HG02798 (cell line): ENCODE data around the gene CEBPA.
"Not testable (repeated sequence)": the region's sequence is repeated elsewhere in the genome, so short reads cannot be mapped to it uniquely, and the experiment has no call there.

ENCODE experiments used
- ATAC-seq: cut with Tn5 transposase; IDR thresholded peaks from one replicate; pipeline ENCODE4 v1.9.1; 2021; ENCODE audit warnings: mild to moderate bottlenecking; ENCODE audit not compliant: unreplicated experiment, poor library complexity

The CEBPA gene

DNA sequence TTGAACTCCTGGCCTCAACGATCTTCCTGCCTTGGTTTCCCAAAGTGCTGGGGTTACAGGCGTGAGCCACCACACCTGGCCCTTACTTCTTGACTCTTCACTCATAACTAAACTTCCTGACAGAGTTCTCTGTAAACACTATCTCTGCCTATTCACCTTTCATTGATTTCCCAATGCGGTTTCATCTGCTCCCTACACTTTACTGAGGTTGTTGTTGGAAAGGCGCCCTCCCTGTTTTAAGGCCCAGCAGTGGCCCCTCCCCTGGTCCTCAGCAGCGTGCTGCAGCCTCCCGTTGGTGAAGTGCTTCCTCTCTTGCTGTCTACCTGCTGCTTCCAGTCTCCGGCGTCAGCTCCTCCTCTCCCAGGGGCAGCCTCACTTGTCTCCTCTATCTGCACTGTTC, 26.7 kb upstream of the CEBPA start:
- ATAC-seq: no peak

DNA sequence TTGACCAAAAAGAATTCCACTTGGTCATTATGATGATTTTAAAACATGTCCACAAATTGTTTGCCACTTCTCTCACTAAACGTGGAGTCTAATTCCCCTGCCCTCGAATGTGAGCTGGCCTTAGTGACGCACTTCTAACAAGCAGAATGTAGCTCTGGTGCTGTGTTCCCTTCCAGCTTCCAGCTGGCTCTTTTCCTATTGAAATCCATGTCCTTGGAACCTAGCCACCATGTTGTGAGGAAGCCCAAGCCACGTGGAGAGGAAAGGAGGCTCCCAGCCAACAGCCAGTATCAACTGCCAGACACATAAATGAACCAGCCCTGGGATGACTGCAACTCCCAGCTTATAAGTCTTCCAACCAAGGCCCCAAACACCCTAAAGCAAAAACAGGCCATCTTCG, 23.6 kb upstream of the CEBPA start:
- ATAC-seq: no peak

DNA sequence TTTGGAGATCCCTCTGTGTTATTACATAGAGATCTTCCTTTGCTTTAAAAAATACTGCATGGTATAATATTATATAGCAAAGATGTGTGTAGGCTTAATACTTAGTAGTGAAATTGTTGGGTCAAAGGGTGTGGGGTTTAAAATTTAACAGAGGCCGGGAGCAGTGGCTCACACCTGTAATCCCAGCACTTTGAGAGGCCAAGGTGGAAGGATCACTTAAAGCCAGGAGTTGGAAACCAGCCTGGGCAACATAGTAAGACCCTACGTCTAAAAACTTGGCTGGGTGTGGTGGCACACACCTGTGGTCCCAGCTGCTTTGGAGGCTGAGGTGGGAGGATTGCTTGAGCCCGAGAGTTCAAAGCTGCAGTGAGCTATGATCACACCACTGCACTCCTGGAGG, 22.3 kb upstream of the CEBPA start:
- no peak for ATAC-seq

DNA sequence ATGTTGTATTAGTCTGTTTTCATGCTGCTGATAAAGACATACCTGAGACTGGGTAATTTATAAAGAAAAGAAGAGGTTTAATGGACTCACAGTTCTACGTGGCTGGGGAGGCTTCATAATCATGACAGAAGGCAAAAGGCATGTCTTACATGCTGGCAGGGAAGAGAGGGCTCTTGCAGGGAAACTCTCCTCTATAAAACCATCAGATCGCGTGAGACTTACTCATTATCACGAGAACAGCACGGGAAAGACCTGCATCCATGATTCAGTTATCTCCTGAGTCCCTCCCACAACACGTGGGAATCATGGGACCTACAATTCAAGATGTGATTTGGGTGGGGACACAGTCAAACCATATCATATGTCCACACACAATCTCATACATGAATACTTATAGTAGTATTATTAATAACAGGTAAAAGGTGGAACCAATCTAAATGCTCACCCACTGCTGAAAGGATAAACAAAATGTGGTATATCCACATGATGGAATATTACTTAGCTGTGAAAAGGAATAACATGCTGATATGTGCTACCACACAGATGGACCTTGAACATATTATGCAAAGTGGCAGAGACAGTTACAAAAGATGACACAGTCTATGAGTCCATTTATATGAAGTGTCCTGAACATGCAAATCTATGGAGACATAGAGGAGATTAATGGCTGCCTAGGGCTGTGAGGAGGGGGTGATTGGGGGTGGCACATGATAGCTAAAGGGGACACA, 20.9 kb upstream of the CEBPA start:
- no peak for ATAC-seq

DNA sequence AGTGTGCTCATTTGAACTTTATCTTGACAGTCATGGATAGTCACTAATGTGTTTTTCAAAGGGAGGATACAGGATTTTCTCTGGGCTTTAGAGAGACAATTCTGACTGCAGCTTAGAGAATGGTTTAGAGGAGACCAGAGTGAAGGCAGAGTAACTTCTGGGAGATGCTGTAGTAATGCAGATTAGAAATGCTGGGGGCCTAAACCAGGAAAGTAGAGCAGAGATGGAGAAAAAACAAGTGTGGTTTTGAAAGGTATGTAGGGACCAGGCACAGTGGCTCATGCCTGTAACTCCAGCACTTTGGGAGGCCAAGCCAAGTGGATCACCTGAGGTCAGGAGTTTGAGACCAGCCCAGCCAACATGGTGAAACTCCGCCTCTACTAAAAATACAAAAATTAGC, 18.3 kb upstream of the CEBPA start:
- no peak for ATAC-seq

DNA sequence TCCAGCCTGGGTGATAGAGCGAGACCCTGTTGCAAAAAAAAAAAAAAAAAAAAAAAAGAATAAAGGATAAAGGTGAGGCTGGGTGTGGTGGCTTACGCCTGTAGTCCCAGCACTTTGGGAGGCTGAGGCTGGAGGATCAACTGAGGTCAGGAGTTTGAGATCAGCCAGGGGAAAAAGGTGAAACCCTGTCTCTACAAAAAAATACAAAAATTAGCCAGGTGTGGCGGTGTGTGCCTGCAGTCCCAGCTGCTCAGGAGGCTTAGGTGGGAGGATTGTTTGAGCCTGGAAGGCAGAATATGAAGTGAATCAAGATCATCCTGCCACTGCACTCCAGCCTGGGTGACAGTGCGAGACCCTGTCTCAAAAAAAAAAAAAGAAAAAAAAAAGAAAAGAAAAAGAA, 15.7 kb upstream of the CEBPA start:
- not testable (repeated sequence) for ATAC-seq

DNA sequence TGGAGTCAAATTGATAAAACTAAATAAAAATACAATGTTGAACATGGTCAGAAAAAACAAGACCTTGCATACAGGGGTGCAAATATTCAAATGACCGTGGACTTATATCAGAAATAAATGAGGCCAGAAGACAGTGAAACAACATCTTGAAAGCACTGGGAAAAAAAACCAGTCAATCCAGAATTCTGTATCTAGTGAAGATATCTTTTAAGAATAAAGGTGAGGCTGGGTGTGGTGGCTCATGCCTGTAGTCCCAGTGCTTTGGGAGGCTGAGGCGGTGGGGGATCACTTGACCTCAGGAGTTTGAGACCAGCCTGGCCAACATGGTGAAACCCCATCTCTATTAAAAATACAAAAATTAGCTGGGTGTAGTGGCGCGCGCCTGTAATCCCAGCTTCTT, 15.2 kb upstream of the CEBPA start:
- no peak for ATAC-seq

DNA sequence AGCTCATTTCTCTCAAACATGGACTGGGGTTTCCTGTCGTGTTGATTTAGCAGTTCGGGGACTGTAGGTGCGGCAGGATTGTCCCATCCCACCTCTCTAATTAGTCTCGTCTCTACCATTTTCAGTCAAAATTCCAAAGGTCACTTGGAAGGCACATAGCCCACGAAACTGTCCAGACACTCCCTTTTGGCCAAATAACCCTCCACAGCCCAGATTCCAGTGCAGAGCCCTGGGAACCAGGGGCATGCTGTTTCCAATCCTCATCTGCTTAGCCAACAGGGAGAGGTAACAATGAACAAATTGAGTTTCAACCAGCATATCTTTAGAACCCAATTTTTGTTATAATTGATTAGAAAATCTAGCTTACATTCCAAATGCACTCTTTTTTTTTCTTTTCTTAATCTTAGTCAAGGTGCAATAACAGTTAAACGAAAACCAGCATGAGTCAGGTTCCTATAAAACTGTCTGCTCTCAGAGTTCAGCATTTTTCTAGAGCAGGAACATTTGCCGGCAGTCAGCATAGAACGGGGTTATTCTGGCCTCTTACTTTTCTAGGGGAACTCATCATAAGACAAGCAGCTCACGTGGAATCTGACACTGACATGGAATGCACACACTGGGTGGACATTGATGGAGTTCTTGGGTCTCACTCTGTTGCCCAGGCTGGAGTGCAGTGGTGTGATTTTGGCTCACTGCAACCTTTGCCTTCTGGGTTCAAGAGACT, 14.4 kb upstream of the CEBPA start:
- no peak for ATAC-seq

DNA sequence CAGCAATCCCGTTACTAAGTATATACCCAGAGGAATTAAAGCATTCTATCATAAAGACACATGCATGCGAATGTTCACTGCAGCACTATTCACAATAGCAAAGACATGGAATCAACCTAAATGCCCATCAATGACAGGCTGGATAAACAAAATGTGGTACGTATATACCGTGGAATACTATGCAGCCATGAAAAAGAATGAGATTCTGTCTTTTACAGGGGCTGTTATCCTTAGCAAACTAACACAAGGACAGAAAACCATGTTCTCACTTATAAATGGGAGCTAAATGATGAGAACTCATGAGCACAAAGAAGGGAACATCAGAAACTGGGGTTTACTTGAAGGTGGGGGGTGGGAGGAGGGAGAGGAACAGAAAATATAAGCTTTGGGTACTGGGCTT, 10.5 kb upstream of the CEBPA start:
- ATAC-seq: not testable (repeated sequence)

DNA sequence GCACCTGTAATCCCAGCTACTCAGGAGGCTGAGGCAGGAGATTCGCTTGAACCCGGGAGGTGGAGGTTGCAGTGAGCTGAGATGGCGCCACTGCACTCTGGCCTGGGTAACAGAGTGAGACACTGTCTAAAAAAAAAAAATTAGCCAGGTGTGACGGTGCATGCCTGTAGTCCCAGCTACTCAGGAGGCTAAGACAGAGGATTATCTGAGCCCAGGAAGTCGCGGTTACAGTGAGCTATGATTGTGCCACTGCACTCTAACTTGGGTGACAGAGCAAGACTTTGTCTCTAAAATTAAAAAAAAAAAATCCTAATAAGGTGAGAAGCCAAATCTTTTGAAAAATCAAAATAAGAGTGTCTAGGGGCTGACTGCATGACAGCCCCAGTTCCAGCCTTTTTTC, 9.7 kb upstream of the CEBPA start:
- ATAC-seq: no peak

DNA sequence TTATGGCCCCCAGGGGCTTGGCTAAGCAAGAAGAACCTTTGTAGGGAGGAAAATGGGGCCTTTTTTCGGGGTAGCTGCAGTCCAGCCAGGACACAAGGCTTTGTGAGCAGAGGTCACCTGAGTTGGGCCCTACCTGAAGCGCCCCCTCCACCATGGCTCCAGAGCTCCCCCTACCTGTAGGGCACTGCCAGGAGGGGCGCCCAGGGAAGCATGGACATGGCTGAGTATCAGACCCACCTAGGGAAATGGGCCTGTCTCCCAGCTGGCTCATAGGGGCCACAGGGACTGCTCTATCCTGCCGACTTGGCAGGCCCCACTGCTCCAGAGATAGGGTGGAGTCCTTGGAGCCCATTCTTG, 9.0 kb upstream of the CEBPA start:
- ATAC-seq: no peak

DNA sequence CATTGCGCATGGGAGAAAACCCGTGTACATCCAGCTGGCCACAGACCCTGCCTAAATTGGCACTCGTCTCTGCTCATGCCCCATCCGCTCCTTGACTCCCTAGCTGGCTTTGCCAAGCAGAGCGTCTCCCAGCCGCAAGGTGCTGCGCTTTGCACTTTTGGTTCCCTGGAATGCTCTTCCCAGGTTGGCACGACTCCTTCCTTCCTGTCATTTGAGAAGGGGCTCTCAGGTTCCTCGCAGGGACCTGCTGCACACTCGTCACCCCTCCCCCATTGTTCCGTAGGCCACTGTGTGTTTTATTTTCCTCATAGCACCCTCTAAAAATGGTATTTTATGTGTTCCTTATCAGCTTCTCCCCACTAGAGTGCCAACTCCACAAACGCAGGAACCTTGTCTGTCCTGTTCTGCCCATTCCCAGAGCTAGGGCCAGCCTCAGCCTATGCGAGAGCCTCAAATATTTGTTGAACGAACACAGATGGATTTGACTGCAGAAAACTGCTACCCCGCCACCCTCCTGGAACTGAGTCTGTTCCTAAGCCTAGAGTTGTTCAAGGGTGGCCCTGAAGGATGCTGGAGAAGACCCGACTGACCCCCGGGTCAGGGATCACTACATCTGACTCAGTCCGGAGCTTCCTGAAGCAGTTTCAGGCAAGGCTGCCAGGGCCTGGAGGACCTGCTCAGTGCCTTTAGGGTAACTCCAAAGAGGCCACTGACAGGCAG, 8.4 kb upstream of the CEBPA start:
- ATAC-seq: no peak

DNA sequence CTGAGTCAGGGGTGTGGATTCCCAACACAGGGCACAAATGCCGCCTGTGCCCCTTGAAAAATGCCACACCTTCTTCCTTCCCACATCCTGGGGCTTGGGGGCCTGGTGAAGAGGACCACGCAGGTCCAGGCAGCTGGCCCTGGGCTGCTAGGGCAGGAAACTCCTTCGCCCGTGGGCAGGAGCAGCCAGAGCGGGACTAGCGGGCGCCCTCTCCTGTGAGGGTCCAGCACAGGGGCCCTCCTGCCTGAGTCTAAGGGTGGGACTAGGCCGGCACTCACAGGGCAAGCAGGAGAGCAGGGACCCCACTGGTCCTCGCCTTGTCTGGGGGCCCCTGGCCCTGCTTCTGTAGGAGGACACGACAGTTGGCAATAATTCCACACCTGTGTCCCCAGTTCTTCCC, 7.5 kb upstream of the CEBPA start:
- no peak for ATAC-seq

DNA sequence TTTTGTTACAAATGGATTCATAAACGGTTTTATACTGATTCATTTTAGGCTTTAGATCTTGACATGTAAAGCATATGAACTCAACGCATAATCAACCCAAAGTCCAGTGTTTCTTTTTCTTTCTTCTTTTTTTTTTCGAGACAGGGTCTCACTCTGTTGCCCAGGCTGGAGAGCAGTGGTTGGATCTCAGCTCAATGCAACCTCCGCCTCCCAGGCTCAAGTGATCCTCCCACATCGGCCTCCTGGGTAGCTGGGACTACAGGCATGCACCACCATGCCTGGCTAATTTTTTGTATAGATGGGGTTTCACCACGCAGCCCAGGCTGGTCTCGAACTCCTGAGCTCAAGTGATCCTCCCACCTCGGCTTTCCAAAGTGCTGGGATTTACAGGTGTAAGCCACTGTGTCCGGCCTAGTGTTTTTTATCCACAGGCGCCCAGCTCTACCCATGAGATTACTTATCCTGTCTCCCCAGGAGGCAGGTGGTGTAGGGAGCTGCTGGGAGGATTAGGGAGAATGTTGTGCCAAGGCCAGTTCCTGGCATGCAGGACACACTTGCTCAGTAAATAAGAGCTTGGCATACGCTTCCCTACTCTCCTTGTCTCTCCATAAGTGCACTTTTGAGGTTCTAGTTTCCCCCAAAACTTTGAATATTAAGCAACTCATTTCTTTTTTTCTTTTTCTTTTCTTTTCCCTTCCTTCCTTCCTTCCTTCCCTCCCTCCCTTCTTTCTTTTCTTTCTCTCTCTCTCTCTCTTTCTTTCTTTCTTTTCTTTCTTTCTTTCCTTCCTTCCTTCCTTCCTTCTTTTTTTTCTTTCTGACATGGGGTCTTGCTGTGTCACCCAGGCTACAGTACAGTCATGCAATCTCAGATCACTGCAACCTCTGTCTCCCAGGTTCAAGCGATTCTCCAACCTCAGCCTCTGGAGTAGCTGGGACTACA, 4.8 kb upstream of the CEBPA start:
- ATAC-seq: no peak

DNA sequence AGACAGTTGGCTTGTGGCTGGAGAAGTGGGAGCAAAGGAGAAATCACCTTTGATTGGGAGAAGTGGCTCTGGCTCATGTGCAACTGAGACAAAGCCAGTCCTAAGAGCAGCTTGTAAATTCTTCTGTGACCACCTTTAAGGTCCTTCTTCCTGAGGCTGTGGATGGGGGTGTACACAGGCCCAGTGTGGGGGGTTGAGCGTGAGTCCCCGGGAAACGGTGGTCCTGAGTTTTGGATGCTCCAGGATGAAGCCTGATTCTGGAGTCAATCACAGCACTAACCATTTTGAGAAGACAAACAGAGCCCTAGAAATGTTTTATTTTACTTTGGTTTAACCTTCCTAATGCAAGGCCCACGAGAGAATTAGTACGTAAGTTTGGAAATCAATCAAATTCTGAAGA, 3.9 kb upstream of the CEBPA start:
- no peak for ATAC-seq

DNA sequence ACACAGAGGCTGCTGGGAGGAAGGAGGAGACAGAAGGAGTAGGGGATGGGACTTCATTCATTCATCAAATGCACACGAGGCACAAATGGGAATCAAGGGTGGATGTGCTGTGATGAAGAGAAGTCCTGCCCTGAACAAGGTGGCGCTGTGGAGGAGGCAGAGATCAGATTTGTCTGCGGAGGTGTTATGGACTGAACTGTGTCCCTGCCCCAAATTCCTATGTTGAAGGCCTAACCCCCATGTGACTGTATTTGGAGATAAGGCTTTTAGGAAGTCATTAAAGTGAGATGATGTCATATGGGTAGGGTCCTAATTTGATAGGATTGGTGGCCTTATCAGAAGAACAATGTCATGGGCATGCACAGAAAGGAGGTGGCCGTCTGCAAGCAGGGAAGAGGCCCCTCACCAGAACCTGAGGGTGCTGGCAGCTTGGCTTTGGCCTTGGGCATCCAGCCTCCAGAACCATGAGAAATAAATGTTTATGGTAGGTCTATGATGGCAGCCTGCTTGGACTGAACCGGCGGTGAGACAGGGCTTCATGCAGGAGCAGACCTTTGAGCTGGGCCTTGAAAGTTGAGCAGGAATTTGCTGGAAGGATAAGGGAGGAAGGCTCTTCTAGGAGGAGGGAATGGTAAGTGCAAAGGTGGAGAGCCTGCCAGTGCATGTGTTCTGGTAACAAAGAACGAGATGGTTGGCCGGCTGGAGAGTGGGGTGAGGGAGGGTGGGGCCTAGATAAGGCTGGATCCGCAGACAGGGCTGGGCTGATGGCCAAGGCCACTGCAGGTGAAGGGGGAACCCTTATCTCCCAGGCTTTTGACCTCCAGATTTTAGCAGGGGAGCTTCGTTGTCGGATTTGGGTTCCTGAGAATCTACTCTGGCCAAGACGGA, 2.7 kb upstream of the CEBPA start:
- no peak for ATAC-seq

DNA sequence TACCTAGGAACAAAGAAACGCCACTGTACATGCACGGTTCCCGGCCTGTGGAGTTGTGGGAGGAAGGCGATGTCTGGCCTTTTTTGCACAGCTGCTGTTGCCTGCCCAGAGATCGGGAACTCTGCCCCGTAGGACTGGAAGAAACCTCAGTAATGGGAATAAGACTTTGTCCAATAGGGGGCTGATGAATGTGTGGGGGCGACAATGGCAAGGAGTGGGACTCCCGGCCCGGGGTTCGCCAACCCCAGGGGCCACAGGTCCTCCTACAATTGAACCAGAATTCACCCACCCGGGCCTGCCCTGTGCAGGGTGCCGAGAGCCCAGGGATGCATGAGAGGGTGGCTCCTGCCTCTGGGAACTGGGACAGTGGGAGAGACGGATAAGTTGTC, 2.0 kb upstream of the CEBPA start:
- ATAC-seq: no peak

DNA sequence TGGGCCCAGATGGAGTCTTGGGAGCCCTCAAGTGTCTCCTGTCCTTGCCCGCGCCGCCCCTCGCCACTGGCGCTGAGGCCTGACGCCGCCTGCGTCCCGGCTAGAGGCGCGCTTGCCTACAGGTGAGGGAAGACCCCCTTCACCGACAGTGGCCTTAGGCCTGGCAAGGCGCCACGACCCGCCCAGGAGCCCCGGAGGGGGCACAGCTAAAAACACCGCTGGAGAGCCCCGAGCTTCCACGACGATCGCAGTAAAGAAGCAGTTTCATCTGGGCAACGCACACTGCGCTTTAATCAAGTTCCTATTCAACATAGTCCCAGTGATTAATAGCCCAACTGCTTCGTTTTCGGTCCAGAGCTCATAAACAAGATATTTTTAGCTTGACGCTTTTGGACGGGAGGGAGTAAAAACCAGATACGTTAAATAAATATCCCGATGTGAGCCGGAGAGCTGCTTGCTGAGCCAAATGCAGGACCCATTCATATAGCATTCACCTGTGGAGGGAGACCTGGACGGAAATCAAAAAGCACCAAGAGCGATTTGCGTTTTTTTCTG, 1.5 kb upstream of the CEBPA start:
- ATAC-seq: no peak
